Ammon's horn (tissue), 1 donor: ENCODE data around the gene SUCLG1.
"Not testable (repeated sequence)": the region's sequence is repeated elsewhere in the genome, so short reads cannot be mapped to it uniquely, and the experiment has no call there.

ENCODE experiments used
- DNase-seq: peaks from one replicate; pipeline ENCODE4 v3.0.0-alpha.2; 2016; ENCODE audit warnings: low spot score

SUCLG1 gene

GRCh38 chr2:84459018-84459943, at the start of gene SUCLG1:
Gene SUCLG1 (minus strand): TSS chr2:84459280. CDS start chr2:84459269, 11 bp downstream.
- peak; percentile 95 for DNase-seq

- no peak for DNase-seq
Measured at GRCh38 chr2:84498150-84498799, 39.2 kb upstream of the SUCLG1 start.

GRCh38 chr2:84497285-84497684, 38.2 kb upstream of the SUCLG1 start:
- DNase-seq, result no peak

GRCh38 chr2:84496386-84496785, 37.3 kb upstream of the SUCLG1 start:
- DNase-seq, result no peak

GRCh38 chr2:84495539-84496146, 36.6 kb upstream of the SUCLG1 start:
- peak; percentile 78 for DNase-seq

GRCh38 chr2:84494070-84494469, 35.0 kb upstream of the SUCLG1 start:
- no peak for DNase-seq

GRCh38 chr2:84493514-84493913, 34.4 kb upstream of the SUCLG1 start:
- DNase-seq, result no peak

GRCh38 chr2:84492571-84492970, 33.5 kb upstream of the SUCLG1 start:
- no peak for DNase-seq

GRCh38 chr2:84491741-84492140, 32.7 kb upstream of the SUCLG1 start:
- DNase-seq, result no peak

- DNase-seq, result no peak
Measured at GRCh38 chr2:84491256-84491655, 32.2 kb upstream of the SUCLG1 start.

GRCh38 chr2:84487298-84487996, 28.4 kb upstream of the SUCLG1 start:
- no peak for DNase-seq

GRCh38 chr2:84486441-84487115, 27.5 kb upstream of the SUCLG1 start:
- DNase-seq, result no peak

GRCh38 chr2:84483320-84483719, 24.2 kb upstream of the SUCLG1 start:
- no peak for DNase-seq

- no peak for DNase-seq
Measured at GRCh38 chr2:84482603-84483002, 23.5 kb upstream of the SUCLG1 start.

GRCh38 chr2:84481702-84482101, 22.6 kb upstream of the SUCLG1 start:
- no peak for DNase-seq

GRCh38 chr2:84478867-84479266, 19.8 kb upstream of the SUCLG1 start:
- DNase-seq, result no peak

GRCh38 chr2:84477886-84478285, 18.8 kb upstream of the SUCLG1 start:
- DNase-seq, result no peak

GRCh38 chr2:84474176-84474575, 15.1 kb upstream of the SUCLG1 start:
- no peak for DNase-seq

GRCh38 chr2:84472856-84473565, 13.9 kb upstream of the SUCLG1 start:
- DNase-seq, result no peak

- not testable (repeated sequence) for DNase-seq
Measured at GRCh38 chr2:84472423-84472822, 13.3 kb upstream of the SUCLG1 start.

- DNase-seq, result no peak
Measured at GRCh38 chr2:84467389-84467788, 8.3 kb upstream of the SUCLG1 start.
